ENCODE results near the gene THRAP3.
"Not testable (repeated sequence)": the region's sequence is repeated elsewhere in the genome, so short reads cannot be mapped to it uniquely, and the experiment has no call there.

The THRAP3 gene

GRCh38 chr1:36223996-36224536 is at the start of gene THRAP3:
TSS of gene THRAP3 (plus strand) at chr1:36224443. CDS start at chr1:36282564, 58,121 bp downstream.
- peak; percentile 100 for DNase-seq

GRCh38 chr1:36174713-36175112 is 49.5 kb upstream of the THRAP3 start:
- no peak for DNase-seq

GRCh38 chr1:36175137-36176095 is 48.8 kb upstream of the THRAP3 start:
- no peak for DNase-seq

GRCh38 chr1:36176106-36176949 is 47.9 kb upstream of the THRAP3 start:
- DNase-seq = no peak

- no peak for DNase-seq
These were observed 46.4 kb upstream of the THRAP3 start for GRCh38 chr1:36177589-36178431.

- DNase-seq = no peak
These were observed 45.6 kb upstream of the THRAP3 start for GRCh38 chr1:36178471-36179219.

- no peak for DNase-seq
These were observed 45.0 kb upstream of the THRAP3 start for GRCh38 chr1:36179220-36179600.

DNA sequence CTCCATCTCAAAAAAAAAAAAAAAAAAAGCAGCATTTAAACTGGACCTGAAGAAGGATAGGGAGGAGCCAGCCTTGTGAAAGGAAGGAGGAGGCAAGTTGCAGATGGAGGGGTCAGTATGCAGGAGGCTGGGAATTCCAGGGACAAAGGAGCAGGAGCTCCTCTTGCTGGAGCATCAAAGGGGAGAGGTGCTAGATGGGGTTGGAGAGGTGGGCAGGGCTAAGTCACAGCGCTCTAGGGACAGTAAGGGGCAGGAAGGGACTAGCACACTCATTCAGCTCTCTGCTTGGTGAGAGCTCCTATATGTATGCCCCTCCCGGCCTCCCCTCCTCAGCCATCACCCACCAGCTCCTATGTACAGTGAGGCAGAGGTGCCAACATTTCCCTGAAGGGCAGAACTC is 41.5 kb upstream of the THRAP3 start:
- DNase-seq = no peak

- no peak for DNase-seq
These were observed 40.9 kb upstream of the THRAP3 start for GRCh38 chr1:36183309-36183856.

- peak; percentile 86 for DNase-seq
These were observed 36.2 kb upstream of the THRAP3 start for GRCh38 chr1:36187800-36188593.

- DNase-seq = not testable (repeated sequence)
These were observed 27.4 kb upstream of the THRAP3 start for GRCh38 chr1:36196805-36197204.

- no peak for DNase-seq
These were observed 25.6 kb upstream of the THRAP3 start for GRCh38 chr1:36198641-36199040.

DNA sequence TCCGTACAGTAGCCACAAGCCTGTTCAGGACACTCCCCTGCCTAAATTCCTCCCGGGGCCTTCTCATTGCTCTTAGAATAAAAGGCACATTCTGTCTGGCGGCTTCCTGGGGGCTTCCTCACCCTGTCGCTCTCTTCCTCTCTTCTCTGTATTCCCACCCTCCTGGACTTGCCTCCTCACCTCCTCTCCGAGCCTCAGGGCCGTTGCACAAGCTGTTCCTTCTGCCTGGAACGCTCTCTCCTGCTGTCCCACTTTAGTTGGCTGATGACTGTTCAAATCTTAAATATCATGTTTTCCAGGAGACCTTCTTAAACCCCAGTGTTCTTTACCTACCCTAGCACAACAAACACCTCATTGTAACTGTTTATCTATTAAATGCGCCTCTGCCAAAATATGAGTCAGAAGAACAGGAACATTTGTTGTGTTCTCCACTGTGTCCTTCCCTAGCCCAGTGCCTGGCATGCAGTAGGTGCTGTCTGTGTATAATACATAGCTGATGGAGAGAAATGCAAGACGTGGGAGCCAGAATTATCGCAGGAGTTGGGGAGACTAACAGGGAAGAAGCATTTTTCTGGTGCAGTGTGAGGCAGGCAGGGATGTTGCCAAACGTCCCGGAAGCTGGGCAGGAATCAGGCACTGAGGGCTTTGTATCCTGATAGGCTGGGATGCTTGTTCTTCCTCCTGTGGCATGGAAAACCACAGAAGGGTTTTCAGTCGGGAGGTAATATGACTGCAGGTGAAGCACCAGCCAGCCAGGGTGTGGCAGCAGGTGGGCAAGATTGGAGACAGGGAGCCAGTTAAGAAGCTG is 24.1 kb upstream of the THRAP3 start:
- DNase-seq = no peak

- no peak for DNase-seq
These were observed 21.2 kb upstream of the THRAP3 start for GRCh38 chr1:36203027-36203553.

- no peak for DNase-seq
These were observed 20.5 kb upstream of the THRAP3 start for GRCh38 chr1:36203554-36204346.

DNA sequence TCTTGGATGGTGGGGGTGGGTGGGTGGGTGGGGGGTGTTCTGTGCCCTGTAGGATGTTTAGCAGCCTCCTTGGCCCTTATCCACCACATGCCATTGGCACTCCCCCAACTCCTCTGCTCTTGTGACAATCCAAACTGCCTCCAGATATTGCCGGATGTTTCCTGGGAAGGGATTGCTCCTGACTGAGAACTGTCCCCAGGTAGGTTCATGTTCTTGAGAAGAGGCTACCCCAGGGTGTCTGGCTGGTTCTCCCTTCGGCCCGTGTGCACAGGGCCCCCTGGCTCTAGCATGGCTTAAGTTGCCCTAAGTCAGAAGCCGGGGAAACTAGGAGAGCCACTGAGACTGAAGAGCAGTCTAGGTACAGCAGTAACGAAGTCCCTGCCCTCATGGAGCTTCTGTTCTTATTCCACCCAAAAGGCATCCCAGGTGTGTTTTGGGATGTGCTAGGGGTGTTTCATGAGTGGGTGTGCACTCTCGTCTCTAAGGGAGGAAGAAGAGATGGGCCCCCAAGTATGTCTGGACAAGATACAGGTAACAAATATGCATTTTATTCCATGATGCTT is 19.8 kb upstream of the THRAP3 start:
- no peak for DNase-seq

- DNase-seq = no peak
These were observed 17.9 kb upstream of the THRAP3 start for GRCh38 chr1:36206323-36206858.

- DNase-seq = no peak
These were observed 16.9 kb upstream of the THRAP3 start for GRCh38 chr1:36207339-36207738.

Measured in activated CD4-positive, alpha-beta T cell treated with anti-CD3 and anti-CD28 coated beads, Interleukin-2, Interleukin-6, amounts not matched to agents 100 ng/mL and 50 ng/mL, durations not matched to agents 16 hours and 8 hours (primary cell).